ENCODE data around the gene EIF1.

EIF1 gene

GRCh38 chr17:41737680-41738023, 49.0 kb downstream of the EIF1 start:
- TF ChIP-seq CTCF (conservative IDR thresholded peaks at IDR 0.05; ENCODE audit: low read depth, low read length) = no peak
- H3K4me3 ChIP-seq (ENCODE audit: low read depth, low read length) = no peak overlapping the region
- no peak for DNase-seq (ENCODE audit: low read depth)

- H3K4me3 ChIP-seq (ENCODE audit: low read depth, low read length) = no peak overlapping the region
- peak; percentile 96 for TF ChIP-seq CTCF (conservative IDR thresholded peaks at IDR 0.05; ENCODE audit: low read depth, low read length)
- DNase-seq (ENCODE audit: low read depth) = peak; percentile 79
These were observed 49.6 kb downstream of the EIF1 start for GRCh38 chr17:41738077-41738800.

GRCh38 chr17:41738801-41739112, 50.1 kb downstream of the EIF1 start:
- no peak overlapping the region for H3K4me3 ChIP-seq (ENCODE audit: low read depth, low read length)
- TF ChIP-seq CTCF (conservative IDR thresholded peaks at IDR 0.05; ENCODE audit: low read depth, low read length) = no peak
- no peak for DNase-seq (ENCODE audit: low read depth)

- TF ChIP-seq CTCF (conservative IDR thresholded peaks at IDR 0.05; ENCODE audit: low read depth, low read length) = no peak
- no peak overlapping the region for H3K4me3 ChIP-seq (ENCODE audit: low read depth, low read length)
- no peak for DNase-seq (ENCODE audit: low read depth)
These were observed 51.1 kb downstream of the EIF1 start for GRCh38 chr17:41739661-41740352.

GRCh38 chr17:41740506-41740905, 51.8 kb downstream of the EIF1 start:
- no peak overlapping the region for H3K4me3 ChIP-seq (ENCODE audit: low read depth, low read length)
- TF ChIP-seq CTCF (conservative IDR thresholded peaks at IDR 0.05; ENCODE audit: low read depth, low read length) = no peak
- no peak for DNase-seq (ENCODE audit: low read depth)

GRCh38 chr17:41741709-41742108, 53.0 kb downstream of the EIF1 start:
- no peak for TF ChIP-seq CTCF (conservative IDR thresholded peaks at IDR 0.05; ENCODE audit: low read depth, low read length)
- DNase-seq (ENCODE audit: low read depth) = no peak
- no peak overlapping the region for H3K4me3 ChIP-seq (ENCODE audit: low read depth, low read length)
